ENCODE data around the gene TUSC2. TPM values are rescaled to one million over a fixed set of nuclear protein-coding genes. Genes with fewer than 3 reads are reported as not detected.

TUSC2 gene
- total and polyA plus RNA-seq, 2 of the 8 experiments (the other 6 are each of a cell fraction or from before 2014, with no cell fraction given) = 33.3 to 65.4 TPM

DNA sequence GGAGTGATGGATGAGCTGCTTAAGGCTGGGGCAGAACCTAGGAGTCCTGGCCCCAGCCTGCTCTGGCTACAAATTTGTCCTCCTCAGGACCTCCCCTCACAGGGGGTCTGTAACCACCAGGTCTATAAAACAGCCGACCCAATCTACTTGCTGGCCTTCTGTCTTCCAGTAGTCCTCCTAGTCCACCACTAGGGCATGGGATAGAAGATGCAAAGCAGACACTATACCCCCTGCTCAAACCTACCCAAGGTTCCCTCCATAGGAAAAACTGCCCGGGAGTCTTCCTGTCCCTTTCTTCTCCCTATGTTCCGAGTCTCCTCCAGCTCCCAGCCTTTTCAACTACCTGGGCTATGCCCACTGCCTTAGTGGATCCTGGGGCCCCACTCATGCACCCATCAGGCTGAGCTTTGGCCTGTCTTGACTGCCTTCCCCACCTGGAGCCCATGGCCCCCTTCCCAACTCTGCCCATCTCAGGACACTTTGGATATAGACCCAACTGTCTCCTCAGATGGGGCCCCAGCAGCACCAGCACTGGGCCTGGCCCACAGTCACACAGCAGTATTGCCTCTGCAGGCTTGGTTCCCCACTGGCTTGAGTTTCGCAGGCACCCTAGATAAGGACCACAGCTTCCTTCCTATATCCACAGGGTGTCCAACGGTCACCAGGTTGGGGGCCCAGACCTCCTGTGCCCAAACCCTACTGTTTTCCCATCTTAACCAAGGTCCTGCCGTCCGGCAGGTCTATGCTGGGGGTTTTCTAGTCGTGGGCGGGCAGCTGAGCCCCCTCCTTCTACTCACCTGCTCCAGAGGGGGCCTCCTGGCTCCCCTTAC is 29.9 kb downstream of the TUSC2 start:
- peak overlapping the region; percentile 70 to 89 (median 80); a peak in 7 of 8 replicates for H3K4me3 ChIP-seq (ENCODE audit: extremely low read depth in 1 of 4, insufficient read depth in 2 of 4, low read depth in 3 of 4, low read length in 4 of 4)
- no peak overlapping the region for H2BK20ac ChIP-seq (ENCODE audit: low read length)
- 76% methylated on average over 9 of the region's 9 CpGs; no CpG with 5 or more reads in 1 of the 2 experiments for WGBS, 2 experiments (ENCODE audit: extremely low coverage in 1 of 2, insufficient coverage in 1 of 2, insufficient read length in 1 of 2, insufficient replicate concordance in 2 of 2, low coverage in 1 of 2, low lambda C conversion rate in 2 of 2, missing lambda C conversion rate in 1 of 2)
- peaks cover 5% of the 10 kb centered on the region; the same call in 1 of the 2 replicates for H3K23me2 ChIP-seq (ENCODE audit: low read depth, low read length)
- H3K9me3 ChIP-seq (ENCODE audit: insufficient read depth in 2 of 2, low read depth in 1 of 2, low read length in 1 of 2) = no peaks in the 10 kb centered on the region
- no peak overlapping the region for H2BK12ac ChIP-seq (ENCODE audit: low read depth, low read length)
- no peak overlapping the region for H2AFZ ChIP-seq (ENCODE audit: low read length)
- H2AK5ac ChIP-seq (ENCODE audit: low read depth, low read length) = no peak overlapping the region
- H3K4me2 ChIP-seq (ENCODE audit: insufficient read depth in 1 of 2, low read depth in 2 of 2, low read length in 2 of 2) = peak overlapping the region; percentile 67 to 92
- no peak overlapping the region for H3K23ac ChIP-seq (ENCODE audit: insufficient read length)
- H3K9ac ChIP-seq (replicated peaks in 1 of 4; ENCODE audit: extremely low read depth in 1 of 4, low read depth in 3 of 4, low read length in 3 of 4) = no peak overlapping the region
- H2BK15ac ChIP-seq (ENCODE audit: low read length) = no peak overlapping the region
- no peak overlapping the region; the same call in 1 of the 2 replicates for H4K8ac ChIP-seq (ENCODE audit: extremely low read depth, insufficient read depth, low read length)
- H2BK120ac ChIP-seq (replicated peaks; ENCODE audit: low read depth, low read length) = no peak overlapping the region
- H3K79me2 ChIP-seq (ENCODE audit: control insufficient read depth in 1 of 2, insufficient read depth in 2 of 2, low read length in 2 of 2) = no peaks in the 10 kb centered on the region
- no peak overlapping the region for H3K4ac ChIP-seq (replicated peaks; ENCODE audit: insufficient read length, low read depth, low read length)
- ChIA-PET POLR2A (ENCODE audit: partially characterized antibody) (interaction anchor here (0.8 to 11.3 kb wide), 9 partner anchors 9 to 73 kb away, joined by 3 to 149 read pairs (median 3); partner anchors contain the start of genes HYAL2, SEMA3B and TUSC2), CTCF (ENCODE audit: partially characterized antibody) (interaction anchor here (0.8 to 1.8 kb wide), 11 partner anchors 10 to 253 kb away, joined by 3 to 7 read pairs (median 3); partner anchors contain the start of genes LSMEM2 and TUSC2)
- no peaks in the 10 kb centered on the region; a peak in 1 of 7 replicates for H3K27me3 ChIP-seq (replicated peaks in 1 of 4; ENCODE audit: control insufficient read depth in 3 of 4, extremely low read depth in 1 of 4, insufficient read depth in 3 of 4, low read length in 3 of 4)
- no peak overlapping the region for H4K5ac ChIP-seq (ENCODE audit: insufficient read length, low read depth, low read length)
- H3K36me3 ChIP-seq (ENCODE audit: control insufficient read depth in 2 of 4, insufficient read depth in 4 of 4, low read length in 3 of 4) = no peaks in the 10 kb centered on the region
- H3K79me1 ChIP-seq (ENCODE audit: low read depth, low read length) = no peaks in the 10 kb centered on the region
- no peak overlapping the region for H2BK5ac ChIP-seq (ENCODE audit: low read depth, low read length)
- H3K27ac ChIP-seq (ENCODE audit: low read depth, low read length) = no peak overlapping the region
- no peak for FAIRE-seq
- no peak overlapping the region for H4K91ac ChIP-seq (replicated peaks; ENCODE audit: insufficient read length, low read length)
- H3K4me1 ChIP-seq (replicated peaks in 1 of 4; ENCODE audit: control insufficient read depth in 3 of 4, insufficient read depth in 4 of 4, low read length in 3 of 4) = peaks cover 0 to 23% (median 8%) of the 10 kb centered on the region in 4 experiments; a peak in 6 of 7 replicates
- H3K18ac ChIP-seq (ENCODE audit: extremely low read depth, low read length) = no peak overlapping the region
- TF ChIP-seq RNF2 (IDR thresholded peaks at IDR 0.05; ENCODE audit: borderline replicate concordance, low read depth, low read length, missing control alignments, poor library complexity, severe bottlenecking) = no peak
- TF ChIP-seq CTBP2 (IDR thresholded peaks at IDR 0.05; ENCODE audit: borderline replicate concordance, insufficient read depth, insufficient read length, low read length) = no peak
- TF ChIP-seq, protein P1, sequence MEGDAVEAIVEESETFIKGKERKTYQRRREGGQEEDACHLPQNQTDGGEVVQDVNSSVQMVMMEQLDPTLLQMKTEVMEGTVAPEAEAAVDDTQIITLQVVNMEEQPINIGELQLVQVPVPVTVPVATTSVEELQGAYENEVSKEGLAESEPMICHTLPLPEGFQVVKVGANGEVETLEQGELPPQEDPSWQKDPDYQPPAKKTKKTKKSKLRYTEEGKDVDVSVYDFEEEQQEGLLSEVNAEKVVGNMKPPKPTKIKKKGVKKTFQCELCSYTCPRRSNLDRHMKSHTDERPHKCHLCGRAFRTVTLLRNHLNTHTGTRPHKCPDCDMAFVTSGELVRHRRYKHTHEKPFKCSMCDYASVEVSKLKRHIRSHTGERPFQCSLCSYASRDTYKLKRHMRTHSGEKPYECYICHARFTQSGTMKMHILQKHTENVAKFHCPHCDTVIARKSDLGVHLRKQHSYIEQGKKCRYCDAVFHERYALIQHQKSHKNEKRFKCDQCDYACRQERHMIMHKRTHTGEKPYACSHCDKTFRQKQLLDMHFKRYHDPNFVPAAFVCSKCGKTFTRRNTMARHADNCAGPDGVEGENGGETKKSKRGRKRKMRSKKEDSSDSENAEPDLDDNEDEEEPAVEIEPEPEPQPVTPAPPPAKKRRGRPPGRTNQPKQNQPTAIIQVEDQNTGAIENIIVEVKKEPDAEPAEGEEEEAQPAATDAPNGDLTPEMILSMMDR (IDR thresholded peaks at IDR 0.05; ENCODE audit: control extremely low read depth in 1 of 3, insufficient read depth in 1 of 3, low read depth in 1 of 3, low read length in 3 of 3) = 0 out of 4 replicates have a peak, but pooled peaks of 1 of the 3 experiments have one; percentile 2
- H4K20me1 ChIP-seq (replicated peaks in 1 of 2; ENCODE audit: control insufficient read depth in 1 of 2, insufficient read depth in 2 of 2, low read length in 2 of 2) = peaks cover 0 to 2% of the 10 kb centered on the region in 2 experiments
- peak in 1 of 2 experiments; percentile 52 for DNase-seq (ENCODE audit: low read depth in 1 of 2, low spot score in 2 of 2)
- no peak overlapping the region for H3K14ac ChIP-seq (ENCODE audit: insufficient read length)
- H3K56ac ChIP-seq (replicated peaks; ENCODE audit: insufficient read length, low read depth, low read length) = no peak overlapping the region
